ENCODE data around the gene IFITM1.
A peak's percentile ranks its signal among the peaks of the same experiment; 100 is the strongest.
"Not testable (repeated sequence)": the region's sequence is repeated elsewhere in the genome, so short reads cannot be mapped to it uniquely, and the experiment has no call there.

The IFITM1 gene

DNA sequence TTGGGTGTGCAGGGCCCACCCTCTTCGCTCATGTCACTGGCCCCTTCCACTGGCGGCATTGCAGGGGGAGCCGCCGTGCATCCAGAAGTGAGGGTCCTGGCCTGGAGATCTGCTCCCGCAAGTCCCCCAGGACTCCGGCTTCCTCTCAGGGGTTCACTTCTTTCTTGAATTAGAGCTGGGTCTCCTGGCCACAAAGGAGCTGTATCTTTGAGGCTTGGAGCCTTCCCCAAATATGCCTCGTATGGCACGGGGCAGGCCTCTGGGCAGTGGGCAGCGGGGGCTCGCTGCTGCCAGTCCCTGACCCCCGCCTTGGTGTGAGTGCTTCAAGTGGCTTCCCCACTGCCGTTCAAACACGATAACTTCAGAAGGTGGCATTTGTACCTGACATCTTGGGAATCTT, 14.2 kb downstream of the IFITM1 start:
- FAIRE-seq, result no peak

DNA sequence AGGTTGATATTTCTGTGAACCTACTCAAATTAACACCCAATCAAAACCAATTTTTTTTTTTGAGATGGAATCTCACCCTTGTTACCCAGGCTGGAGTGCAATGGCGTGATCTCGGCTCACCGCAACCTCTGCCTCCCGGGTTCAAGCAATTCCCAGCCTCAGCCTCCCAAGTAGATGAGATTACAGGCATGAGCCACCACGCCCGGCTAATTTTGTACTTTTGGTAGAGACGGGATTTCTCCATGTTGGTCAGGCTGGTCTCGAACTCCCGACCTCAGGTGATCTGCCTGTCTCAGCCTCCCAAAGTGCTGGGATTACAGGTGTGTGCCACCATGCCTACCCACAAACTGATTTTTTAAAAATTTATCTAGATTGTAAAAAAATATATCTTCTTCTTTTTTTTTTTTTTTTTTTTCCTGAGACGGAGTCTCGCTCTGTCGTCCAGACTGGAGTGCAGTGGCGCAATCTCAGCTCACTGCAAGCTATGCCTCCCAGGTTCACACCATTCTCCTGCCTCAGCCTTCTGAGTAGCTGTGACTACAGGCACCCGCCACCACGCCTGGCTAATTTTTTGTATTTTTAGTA, 14.8 kb downstream of the IFITM1 start:
- not testable (repeated sequence) for FAIRE-seq

DNA sequence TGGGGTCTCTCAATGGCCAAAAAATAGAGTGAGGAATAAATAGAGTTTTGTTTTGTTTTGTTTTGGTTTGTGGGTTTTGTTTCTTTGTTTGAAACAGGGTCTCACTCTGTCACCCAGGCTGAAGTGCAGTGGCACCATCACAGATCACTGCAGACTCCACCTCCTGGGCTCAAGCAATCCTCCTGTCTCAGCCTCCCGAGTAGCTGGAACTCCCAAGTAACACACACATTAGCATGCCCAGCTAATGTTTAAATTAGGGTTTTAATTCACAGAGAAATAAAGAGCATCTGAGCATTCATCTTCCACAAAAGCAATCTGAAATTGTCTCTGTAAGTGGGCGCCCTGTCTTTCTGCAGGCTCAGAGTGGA, 16.0 kb downstream of the IFITM1 start:
- no peak for FAIRE-seq

DNA sequence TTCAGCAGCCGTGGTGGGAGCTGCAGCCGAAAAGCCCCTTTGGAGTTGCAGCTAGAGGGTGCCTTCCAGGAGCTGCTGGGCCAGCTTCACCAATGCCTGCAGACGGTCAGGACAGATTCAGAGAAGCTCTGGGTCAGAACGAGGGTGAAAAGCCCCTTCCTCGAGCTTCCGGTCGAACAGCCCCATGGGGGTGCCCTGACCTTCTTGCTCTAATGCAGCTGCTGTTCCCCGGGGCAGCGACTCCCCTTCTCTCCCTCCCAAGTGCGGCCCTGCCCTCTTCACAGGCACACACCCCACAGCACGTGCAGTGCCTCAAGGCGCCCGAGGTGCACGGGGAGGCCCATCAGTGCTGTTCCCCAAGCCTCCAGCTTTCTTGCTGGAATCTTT, 16.5 kb downstream of the IFITM1 start:
- no peak for FAIRE-seq

DNA sequence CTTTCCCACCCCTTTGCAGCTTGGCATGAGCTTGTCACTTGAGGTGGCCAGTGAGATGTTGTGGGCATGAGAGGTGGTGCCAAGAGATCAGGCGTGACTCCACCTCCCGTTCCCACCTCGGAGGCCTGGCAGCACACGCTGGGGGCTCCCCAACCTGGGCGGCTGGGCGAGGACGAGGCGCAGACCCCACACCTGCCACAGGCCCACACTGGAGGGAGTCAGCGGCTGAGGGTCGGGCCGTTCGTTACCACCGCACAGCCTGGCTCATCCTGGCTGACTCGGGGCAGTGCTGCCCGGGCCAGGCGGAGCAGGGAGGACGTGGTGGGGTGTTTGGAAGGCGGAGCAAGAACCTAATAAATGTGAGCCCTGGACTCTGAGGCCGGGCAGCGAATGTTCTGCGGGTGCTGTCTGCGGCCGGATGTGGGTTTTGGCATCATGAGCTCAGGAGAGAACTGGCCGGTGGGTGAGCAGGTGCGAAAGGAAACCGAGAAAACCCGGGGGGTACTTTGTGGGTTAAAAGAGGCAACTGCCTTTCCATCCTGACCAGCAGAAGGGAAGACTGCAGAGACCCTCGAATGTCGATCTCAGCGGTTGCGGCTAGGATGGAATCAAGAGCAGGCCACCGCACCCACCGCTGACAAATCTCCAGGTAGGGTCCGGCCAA, 17.0 kb downstream of the IFITM1 start:
- no peak for FAIRE-seq

DNA sequence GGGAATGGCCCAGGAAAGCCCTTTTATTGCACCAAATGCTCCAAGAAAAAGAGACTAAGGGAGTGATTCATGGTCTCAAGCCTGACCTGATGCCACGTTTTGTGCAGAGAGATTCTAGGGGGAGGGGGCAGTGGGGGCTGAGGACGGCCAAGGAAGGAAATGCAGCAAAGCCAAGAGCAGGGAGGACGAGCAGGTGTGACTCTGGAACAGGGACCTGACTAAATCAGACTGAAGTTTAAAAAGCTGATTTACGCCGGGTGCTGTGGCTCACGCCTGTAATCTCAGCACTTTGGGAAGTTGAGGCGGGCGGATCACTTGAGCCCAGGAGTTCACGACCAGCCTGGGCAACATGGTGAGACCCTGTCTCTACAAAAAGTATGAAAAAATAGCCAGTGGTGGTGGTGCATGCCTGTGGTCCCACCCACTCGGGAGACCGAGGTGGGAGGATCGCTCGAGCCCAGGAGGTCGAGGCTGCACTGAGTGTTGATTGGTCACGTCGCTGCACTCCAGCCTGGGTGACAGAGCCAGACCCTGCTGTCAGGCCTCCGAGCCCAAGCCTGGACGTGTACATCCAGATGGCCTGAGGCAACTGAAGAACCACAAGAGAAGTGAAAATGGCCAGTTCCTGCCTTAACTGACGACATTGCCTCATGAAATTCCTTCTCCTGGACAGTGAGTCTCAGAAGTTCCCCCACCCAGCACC, 17.7 kb downstream of the IFITM1 start:
- FAIRE-seq, result no peak

DNA sequence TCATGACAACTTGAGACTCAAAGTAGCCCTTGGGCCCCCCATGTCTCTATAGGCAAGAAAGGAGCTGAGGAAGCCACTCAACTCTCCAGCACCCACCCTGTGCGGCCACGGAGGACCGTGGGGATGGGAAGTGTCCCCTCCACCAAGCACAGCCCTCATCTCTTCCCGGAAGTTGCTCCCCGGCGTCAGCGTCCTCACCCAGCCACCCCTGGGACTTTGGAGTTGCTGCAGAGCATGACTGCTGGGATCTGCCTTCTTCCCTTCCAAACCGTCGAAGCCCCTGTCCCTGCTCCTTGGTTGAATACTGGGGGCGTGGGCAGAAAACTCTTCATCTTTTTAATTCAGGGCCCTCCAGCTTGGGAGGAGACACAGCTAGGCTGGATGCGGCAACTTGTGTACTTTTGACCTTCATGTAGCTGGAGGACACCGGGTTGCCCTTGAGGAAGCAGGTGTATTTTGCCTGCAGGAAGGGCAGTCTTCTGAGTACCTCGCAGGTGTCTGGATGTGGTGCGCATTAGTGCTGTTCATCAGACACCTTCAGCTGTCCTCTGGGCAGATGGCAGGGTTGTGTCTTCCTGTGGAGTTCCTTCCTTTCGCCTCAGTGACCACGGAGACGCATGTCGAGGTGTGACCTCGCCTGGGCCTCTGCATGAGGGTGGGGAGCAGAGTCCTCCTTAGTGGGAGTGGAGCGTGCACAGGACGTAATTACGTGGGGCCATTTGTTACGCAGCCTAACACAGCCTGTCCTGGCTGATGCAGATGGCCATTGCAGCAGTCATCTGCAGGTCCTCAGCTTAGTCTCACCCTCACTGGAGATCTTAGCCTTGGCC, 19.0 kb downstream of the IFITM1 start:
- no peak for FAIRE-seq

DNA sequence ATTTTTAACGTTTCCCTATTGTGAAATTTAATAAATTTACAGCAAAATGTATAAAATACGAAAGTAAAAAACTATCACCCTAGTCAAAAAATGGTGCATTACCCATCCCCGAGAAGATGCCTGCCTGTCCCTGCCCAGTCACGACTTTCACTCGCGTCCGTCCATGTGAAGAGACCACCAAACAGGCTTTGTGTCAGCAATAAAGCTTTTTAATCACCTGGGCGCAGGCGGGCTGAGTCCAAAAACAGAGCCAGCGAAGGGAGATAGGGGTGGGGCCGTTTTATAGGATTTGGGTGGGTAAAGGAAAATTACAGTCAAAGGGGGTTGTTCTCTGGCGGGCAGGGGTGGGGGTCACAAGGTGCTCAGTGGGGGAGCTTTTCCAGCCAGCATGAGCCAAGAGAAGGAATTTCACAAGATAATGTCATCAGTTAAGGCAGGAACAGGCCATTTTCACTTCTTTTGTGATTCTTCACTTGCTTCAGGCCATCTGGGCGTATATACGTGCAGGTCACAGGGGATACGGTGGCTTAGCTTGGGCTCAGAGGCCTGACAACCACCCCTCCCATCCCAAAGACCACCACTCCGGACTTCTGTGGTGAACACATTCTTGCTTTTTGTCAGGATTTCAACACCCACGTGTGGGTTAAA, 19.9 kb downstream of the IFITM1 start:
- FAIRE-seq, result not testable (repeated sequence)

DNA sequence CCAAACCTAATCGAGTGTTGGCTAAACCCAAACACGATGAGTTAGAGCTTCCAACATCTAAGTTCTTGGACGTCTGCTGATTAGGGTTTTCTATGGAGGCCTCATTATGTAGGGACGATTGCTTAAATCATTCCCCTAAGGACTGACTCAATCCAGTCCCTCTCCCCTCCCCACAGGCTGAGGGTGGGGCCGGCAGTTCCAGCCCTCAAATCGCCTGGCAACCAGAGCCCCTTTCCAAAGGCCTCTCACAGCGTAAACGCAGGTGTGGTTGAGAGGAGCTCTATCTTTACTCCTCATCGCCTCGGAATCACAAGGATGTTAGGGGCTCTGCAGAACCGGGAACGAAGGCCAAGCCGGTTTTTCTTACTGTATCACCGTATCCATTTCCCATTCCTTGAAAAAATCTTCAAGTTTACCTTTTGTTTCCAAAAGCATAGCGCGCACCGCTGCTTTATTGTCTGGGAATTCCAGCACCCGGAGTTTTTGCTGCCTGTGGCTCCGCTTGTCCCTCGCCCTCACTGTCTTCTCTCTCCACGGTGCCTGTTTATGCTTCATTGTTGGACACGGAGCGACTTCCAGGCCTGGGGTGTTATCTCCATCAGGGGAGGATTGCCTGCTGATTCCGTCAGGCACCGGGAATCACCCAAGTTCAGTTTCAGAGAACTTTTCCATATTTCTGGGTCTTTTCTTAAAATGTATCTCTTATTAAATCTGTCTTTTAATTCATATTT, 20.6 kb downstream of the IFITM1 start:
- no peak for FAIRE-seq

DNA sequence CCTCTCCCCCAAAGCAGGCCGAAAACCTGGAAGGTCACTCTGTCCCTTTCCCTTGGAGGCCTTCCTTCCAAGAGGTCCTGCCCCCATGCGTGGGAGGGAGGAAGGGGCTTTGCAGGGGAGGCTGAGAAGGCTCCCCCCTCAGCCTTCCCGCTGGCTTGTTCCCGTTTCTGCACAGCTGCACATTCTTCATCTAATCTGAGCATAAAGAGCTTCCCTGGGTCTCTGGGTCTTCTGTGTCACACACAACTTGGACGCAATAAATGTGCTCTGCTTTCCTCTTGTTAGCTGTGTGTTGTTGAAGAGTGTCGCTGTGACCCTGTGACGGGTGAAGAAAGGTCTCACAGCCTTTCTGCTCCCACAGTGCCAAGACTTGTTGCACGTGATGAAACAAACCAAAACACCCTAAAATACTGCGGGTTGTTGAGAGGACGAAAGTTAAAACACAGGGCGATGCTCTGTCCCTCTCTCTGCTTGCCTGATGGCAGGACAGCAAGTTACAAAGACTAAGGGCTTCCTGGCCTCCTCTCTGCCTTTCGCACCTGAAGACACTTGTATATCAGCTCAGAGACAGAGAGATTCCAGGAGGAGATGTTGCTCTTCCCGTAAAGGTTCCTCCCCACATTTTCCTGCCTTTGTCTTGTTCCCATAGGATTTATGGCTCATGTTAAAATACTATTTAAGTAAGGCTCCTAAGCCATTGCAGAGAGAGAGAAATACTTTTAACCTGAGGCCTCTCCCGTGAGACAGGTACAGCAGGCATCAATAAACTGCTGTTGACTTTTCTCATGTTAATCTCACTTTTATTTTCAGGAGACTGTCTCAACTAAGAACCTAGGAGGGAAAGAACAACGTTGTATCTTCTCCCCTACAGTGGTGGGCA, 22.2 kb downstream of the IFITM1 start:
- no peak for FAIRE-seq

DNA sequence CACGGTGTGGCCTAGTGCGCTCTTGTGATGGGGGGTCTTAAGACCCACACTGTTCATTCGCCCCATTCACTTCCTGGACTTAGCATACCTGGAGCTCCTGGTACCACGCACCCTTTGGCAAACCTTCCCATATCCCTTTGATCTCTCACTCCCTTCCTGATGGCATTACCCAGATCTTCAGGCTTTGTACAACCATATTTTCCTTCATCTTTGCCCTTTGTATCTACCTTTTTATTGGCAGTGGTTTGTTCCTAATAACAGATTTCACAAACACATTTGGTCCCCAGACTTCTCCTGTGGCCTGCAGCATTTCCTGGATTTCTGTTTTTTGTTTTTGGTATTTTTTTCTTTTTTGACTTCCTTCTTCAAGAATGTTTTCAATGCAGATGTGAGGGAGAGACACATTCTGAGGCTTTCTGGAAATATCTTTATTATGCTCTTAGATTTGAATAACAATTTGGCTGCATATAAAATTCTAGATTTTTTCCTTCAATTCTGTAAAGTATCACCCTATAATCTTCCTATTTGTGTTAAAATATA, 22.9 kb downstream of the IFITM1 start:
- FAIRE-seq, result no peak

DNA sequence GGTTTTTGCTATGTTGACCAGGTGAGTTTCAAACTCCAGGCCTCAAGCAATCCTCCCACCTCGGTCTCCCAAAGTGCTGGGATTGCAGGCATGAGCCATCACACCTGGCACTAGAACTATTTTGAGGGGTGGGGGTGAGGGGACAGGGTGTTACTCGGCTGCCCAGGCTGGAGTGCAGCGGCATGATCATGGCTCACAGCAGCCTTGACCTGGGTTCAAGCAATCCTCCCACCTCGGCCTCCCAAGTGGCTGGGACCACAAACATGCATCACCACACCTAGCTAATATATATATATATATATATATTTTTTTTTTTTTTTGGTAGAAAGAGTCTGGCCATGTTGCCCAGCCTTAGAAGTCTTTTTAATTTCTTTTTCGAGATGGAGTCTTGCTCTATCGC, 23.9 kb downstream of the IFITM1 start:
- FAIRE-seq, result no peak

DNA sequence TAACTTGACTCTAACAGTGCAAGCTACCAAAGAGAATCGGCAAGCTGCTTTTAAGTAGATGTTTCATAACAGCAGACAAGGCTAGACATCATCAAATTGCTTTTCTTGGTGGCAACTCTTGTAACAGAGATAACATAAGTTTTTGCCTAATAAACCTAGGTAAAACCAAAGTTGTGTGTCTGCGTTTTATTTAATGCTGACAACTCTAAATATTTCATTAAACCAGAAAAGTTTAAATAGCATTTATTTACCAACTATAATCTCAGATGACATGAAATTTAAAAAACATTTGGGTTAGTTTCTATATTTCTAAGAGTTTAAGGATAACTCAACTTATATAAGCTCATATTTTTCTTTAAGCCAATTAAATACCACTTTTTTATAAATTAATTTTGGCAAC, 26.1 kb downstream of the IFITM1 start:
- peak; percentile 8 for FAIRE-seq

DNA sequence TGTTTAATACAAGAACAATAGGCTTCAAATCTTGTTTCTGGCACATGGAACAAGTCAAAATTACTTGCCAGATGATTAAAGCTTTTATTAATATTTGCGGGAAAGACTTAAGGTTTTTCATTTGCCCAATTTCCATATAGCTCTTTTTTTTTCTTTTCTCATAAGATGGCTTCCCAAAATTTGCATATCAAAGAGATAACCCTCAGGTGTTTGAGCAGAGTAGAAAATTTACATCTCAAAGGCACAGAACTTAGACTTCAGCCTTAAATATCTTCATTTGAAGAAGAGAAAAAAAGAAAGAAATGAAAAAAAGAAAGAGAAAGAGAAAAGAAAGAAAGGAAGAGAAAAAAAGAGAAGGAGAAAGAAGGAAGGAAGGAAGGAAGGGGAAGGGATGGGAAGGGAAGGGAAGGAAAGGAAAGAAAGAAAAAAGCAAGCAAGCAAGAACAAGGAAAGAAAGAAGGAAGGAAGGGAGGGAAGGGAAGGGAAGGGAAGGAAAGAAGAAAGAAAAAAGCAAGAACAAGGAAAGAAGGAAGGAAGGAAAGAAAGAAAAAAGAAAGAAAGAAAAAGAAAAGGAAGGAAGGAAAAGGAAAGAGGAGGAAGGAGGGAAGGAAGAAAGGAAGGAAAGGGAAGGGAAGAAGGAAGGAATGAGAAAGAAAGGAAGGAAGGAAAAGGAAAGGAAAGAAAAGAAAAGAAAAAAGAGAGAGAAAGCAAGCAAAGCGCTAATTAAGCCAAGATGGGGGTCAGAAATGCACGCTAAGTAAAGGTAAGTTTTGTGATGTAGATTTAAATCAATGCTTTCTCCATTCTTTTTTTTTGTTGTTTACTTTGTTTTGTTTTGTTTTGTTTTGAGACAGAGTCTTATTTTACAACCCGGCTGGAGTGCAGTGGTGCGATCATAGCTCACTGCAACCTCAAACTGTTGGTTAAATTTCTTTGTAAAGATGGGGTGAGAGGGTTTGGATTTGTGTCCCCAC, 27.0 kb downstream of the IFITM1 start:
- FAIRE-seq, result no peak

DNA sequence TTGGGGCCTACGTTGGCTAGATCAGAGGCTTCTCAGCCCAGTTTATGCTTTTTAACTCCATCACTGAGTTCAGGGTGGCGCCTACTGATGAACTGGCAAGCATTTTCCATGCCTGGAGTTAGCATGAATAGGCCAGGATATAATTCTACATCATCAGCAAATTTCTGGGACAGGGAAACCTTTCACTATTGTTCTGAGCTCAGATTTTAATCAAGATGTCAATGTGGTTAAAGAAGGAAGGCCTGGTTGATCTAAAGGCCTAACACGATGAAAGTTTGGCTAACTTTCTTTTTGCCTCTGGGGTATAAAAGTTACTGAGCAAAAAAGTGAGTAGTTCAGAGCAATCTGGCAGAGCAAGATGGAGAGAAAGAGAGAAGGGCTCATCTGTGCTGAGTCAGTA, 28.5 kb downstream of the IFITM1 start:
- no peak for FAIRE-seq

DNA sequence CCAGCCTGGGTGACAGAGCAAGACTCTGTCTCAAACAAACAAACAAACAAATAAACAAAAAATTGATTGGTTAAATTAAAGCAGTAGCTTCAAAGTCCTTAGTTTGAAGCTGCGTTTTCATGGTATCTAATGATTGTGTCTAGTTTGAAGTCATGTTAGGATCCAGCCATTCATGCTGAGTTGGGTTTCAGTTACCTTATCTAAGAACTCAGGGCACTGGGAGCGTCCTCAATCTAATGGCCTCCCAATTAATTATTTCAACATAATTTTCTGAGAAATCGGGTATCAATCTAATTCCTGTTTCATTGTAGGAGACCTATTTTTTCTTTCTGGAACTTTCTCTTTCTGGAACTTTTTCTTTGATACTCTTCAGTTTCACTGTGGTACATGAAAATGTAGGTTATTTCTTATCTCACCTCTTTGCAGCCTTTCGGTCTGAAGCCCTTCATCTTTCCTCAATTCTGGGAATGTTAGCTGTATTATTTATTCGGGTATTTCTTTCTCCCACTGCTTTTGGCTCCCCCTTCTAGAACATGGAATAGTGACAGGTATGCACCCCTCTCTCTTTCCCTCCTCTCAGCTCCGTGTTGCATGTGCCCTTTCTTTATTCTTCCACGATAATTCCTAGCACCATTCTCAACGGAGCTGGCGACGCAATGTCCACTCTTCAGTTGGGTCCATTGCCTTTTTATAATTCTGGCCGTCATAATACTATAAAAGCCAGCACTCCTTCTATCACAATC, 31.2 kb downstream of the IFITM1 start:
- no peak for FAIRE-seq

DNA sequence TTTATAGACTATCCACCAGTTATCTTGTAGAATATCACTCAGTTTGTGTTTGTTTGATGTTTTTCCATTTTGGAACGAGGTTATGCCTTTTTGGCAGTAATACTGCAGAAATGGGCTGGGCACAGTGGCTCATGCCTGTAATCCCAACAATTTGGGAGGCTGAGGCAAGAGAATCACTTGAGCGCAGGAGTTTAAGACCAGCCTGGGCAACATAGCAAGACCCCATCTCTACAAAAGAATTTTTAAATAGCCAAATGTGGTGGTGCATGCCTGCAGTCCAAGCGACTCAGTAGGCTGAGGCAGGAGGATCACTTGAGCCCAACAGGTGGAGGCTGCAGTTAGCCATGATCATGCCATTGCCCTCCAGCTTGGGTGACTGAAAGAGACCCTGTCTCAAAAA, 32.7 kb downstream of the IFITM1 start:
- FAIRE-seq, result no peak

DNA sequence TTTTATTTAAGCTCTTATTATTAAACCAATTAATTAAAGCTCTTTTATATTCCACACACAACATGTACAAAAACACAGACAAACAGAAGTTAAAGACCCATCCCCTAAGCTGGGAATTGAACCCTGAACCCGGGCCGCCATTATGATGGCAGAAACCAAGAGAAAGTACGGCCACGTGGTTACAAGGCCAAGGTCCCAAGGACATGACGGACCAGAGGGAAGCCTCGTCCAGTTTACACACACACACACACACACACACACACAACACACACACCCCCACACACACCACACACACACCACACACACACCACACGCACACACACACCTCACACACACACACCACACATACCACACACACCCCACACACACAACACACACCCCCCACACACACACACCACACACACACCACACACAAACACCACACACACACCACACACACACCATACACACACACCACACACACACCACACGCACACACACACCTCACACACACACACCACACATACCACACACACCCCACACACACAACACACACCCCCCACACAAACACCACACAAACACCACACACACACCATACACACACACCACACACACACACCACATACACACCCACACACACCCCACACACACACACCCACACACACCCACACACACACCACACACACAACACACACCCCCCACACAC, 35.6 kb downstream of the IFITM1 start:
- not testable (repeated sequence) for FAIRE-seq
